GM19463 (cell line): ENCODE data around the gene PROSER1.
"Not testable (repeated sequence)": the region's sequence is repeated elsewhere in the genome, so short reads cannot be mapped to it uniquely, and the experiment has no call there.

Experiments used
- ATAC-seq: cut with Tn5 transposase; IDR thresholded peaks from one replicate; pipeline ENCODE4 v1.9.1; 2021; ENCODE audit warnings: mild to moderate bottlenecking, moderate library complexity; ENCODE audit not compliant: unreplicated experiment

Gene PROSER1

GRCh38 chr13:39032150-39032549 lies 5.7 kb downstream of the PROSER1 start:
- no peak for ATAC-seq

DNA sequence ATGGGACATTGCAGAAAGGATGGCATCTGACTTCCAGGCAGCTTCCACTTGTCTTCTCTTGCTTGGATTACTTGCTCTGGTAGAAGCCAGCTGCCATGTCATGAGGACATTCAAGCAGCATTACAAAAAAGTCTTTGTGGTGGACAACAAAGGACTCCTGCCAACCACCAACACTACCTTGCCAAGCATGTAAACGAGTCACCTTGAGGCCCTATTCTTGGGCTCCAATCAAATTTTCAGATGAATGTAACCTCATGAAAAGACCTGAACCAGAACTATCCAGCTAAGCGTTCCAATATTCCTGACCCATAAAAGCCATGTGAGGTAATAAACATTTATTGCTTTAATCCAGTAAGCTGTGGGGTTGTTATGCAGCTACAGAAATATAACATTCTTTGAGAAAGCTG lies 12.5 kb downstream of the PROSER1 start:
- no peak for ATAC-seq

DNA sequence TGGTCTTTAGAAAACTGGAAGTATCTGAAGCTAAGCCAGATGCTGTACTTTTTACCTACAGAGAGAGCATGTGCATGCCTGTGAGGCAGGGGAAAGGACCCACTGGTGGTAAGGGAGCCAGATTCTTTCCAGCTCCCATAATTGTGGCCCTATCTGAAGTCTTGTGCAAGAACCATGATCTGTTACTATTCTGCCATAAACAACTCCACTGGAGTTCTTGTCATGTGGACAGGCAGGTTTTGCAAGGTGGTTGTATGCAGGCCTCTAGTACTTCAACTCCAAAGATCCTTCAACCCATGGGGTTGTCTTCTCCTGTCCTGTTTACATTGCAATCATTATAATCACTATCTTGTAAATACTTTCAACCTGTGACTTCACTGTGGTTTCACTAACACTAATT lies 14.1 kb downstream of the PROSER1 start:
- no peak for ATAC-seq

- no peak for ATAC-seq
Measured at GRCh38 chr13:39023316-39023715, 14.6 kb downstream of the PROSER1 start.

DNA sequence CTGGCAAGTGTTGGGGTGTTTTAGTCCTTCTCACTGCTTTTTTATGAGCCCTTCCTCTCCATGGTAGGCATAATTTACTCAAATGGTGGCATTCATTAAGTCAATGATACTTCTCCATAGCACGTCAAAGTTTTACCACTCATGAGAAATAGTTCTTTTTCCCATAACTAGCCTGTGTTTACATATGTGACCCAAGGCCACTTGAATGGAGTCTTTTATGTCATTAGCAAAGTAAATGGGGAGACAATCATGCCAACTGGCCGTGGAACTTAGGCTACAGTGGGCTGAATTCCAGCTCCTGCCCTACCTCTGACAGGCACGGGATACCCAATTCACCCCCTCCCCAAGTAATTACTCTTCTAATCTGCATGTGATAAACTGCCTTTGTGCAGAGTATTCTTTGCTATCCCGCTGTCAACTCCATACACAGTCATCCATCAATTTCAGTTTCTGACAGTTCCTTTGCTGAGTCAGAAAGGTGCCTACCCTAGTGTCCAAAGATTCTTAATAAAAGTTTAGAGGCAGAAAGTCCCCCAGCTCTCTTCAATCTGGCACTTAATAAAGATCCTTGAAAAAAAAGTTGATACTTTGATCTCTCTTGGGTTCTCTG lies 16.9 kb downstream of the PROSER1 start:
- no peak for ATAC-seq

GRCh38 chr13:39016787-39017186 lies 21.1 kb downstream of the PROSER1 start:
- ATAC-seq = peak; percentile 77

- peak; percentile 90 for ATAC-seq
Measured at GRCh38 chr13:39016087-39016486, 21.8 kb downstream of the PROSER1 start.

DNA sequence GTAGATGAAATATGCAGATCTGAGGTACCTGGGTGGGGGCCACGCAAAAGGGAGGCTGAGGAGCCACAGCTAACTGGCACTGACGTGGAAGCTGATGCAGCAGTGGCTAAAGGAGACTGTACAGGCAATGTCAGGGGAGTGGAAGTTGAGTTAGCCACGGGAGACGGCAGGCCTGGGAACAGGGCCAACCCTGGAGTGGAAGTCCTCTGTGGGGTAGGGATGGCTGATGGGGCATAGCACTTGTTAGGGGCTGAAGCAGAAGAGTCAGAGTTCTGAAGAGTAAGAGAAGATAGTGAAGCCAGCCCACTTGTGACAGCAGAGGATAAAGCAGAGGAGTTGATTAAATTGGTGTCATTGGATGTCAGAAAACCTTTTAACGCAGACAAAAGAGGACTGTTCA lies 24.4 kb downstream of the PROSER1 start:
- ATAC-seq = no peak

DNA sequence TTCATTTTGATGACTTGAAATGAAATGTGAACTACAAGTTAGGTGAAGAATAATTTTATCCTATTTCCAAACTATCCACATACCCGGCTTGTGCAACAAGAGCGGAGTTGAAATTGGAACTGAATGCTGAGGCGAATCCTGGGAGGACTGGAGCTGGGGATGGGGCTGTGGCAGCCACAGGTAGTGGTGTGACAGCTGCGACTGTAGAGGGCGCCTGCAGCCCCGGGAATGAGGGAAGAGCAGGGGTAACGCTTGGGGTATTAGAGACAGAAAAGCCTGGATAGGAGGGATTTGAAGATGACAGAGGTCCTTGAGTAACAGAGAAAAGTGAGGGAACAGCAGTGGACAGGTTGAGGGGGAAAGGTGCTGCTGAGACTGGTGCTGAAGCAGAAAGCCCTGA lies 25.3 kb downstream of the PROSER1 start:
- ATAC-seq = no peak

DNA sequence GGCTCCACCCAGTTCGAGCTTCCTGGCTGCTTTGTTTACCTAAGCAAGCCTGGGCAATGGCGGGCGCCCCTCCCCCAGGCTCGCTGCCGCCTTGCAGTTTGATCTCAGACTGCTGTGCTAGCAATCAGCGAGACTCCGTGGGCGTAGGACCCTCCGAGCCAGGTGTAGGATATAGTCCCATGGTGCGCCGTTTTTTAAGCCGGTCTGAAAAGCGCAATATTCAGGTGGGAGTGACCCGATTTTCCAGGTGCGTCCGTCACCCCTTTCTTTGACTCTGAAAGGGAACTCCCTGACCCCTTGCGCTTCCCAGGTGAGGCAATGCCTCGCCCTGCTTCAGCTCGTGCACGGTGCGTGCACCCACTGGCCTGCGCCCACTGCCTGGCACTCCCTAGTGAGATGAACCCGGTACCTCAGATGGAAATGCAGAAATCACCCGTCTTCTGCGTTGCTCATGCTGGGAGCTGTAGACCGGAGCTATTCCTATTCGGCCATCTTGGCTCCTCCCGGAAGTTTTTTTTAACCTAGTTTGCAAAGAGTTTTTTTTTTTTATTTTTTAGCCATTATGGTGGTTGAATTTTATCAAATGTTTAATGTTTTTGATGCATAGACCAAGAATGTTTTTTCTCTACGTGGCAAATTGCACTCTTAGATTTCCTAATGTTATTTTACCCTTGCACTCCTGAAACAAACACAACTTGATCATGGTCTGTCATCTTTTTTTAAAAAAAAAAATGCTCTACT lies 31.3 kb downstream of the PROSER1 start:
- not testable (repeated sequence) for ATAC-seq

- ATAC-seq = no peak
Measured at GRCh38 chr13:38998739-38999138, 39.1 kb downstream of the PROSER1 start.

GRCh38 chr13:38993381-38993780 lies 44.5 kb downstream of the PROSER1 start:
- no peak for ATAC-seq

DNA sequence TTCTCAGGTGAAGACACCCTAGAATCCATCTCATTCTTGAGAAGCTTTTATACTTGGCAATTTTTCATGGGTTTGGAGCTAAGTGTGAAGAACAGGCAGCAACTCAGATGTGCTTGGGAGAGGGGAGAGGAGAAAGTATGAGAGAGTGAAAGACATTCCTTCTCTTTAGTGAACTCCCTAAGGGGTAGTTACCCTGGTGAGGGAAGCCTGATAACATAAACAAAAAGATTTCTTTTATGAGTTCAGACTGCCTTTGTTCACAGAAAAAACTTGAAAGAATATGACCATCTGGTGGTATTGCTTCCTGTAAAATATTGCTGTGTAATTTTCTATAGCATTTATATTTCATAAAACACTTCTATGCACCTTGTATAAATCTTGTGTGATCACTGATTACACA lies 47.2 kb downstream of the PROSER1 start, which contains the start of gene STOML3:
TSS of gene STOML3 (minus strand) at position 139 of the 400 bp plus-strand sequence. CDS start at position 29, 110 bp downstream.
- no peak for ATAC-seq

GRCh38 chr13:38981096-38981495 lies 56.8 kb downstream of the PROSER1 start:
- ATAC-seq = no peak

- ATAC-seq = no peak
Measured at GRCh38 chr13:38980750-38981078, 57.2 kb downstream of the PROSER1 start.

GRCh38 chr13:38979891-38980749 lies 57.8 kb downstream of the PROSER1 start:
- ATAC-seq = no peak

GRCh38 chr13:38970380-38971051 lies 67.4 kb downstream of the PROSER1 start:
- no peak for ATAC-seq

- no peak for ATAC-seq
Measured at GRCh38 chr13:38969187-38969586, 68.7 kb downstream of the PROSER1 start.

DNA sequence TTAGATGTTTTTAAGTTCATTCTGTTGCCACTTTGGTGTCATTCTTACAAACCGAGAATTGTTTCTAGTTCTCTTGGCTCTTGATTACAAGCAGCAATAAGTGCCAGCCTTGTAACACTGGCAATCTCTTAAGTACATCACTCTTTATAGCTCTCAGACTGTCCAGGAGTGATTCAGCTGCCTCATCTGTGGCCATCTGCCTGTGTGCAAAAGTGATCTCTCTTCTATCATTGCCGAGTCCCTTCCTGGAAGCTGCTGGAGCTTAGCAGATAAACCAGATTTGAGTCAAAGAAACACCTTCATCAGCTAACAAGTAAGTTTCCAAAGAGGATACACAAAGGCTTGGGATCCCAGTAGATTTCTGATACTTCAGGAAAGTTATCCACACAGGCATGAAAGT lies 70.4 kb downstream of the PROSER1 start:
- no peak for ATAC-seq

- ATAC-seq = no peak
Measured at GRCh38 chr13:38965281-38965680, 72.6 kb downstream of the PROSER1 start.

- ATAC-seq = no peak
Measured at GRCh38 chr13:38960175-38960574, 77.7 kb downstream of the PROSER1 start.
